GM12865 (cell line): ENCODE measurements around the gene RPP25.

Experiments used
- DNase-seq: peaks from one replicate; pipeline ENCODE4 v3.0.0; 2010; ENCODE audit warnings: low read depth
- H3K4me3 ChIP-seq: 2 replicates; pipeline ENCODE4 v1.5.1; 2011; ENCODE audit warnings: mild to moderate bottlenecking, low read depth, low read length, control low read depth
- CTCF ChIP-seq: IDR thresholded peaks from 2 replicates; pipeline ENCODE4 v1.5.1; 2011; ENCODE audit warnings: low read length, control low read depth, low read depth, inconsistent platforms; ENCODE audit not compliant: insufficient read depth; ENCODE audit errors: missing control alignments

The RPP25 gene

DNA sequence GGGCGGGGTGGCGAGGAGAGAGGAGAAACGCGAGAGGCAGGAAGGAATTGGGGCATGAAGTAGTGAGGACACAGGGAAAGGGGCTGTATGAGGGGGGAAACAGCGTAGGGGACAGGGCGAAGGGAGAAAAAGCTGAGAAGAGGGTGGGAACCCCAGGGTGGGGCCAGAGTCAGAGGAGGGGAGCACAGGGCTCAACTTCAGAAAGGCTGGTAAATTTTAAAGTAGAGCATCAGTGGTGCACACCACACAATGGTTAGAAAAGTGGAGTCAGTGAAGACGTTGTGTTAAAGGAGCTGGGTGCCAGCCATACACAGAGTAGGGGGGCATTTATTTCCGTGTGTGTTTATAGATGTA lies 3.0 kb upstream of the RPP25 start:
- no peak overlapping the region for H3K4me3 ChIP-seq
- no peak for TF ChIP-seq CTCF
- DNase-seq = no peak

DNA sequence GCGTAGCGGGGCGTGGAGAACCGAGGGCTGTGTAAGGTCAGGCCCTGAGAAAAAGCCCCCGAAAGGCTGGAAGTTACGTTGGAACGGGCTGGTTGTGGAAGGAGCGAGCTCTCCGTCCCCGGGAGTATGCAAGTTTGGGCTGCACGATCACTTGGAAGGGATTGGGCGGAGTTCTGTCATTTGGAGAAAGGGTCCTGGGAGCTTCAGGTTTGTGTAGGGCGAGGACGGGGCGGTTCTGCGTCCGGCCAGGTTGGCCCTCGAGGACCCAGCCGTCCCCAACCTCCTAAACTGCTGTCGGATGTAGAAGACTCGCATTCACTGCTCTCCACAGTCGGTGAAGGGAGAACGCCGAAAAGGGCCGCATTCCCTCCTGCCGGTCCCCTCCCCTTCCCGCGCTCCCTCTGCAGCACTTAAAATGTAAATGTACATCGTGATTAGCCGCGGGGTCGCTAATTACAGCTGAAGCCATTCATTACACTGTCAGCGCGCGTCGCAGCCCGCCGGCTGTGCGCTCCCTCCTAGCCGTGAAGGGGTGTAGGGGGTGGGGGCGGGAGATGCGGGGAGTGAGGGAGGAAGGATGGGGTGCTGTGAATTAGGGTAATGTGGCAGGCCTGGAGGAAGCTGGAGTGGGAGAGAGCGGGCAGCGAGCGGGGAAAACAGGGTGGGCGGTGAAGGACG lies 2.5 kb upstream of the RPP25 start:
- DNase-seq = no peak
- H3K4me3 ChIP-seq = no peak overlapping the region
- no peak for TF ChIP-seq CTCF

DNA sequence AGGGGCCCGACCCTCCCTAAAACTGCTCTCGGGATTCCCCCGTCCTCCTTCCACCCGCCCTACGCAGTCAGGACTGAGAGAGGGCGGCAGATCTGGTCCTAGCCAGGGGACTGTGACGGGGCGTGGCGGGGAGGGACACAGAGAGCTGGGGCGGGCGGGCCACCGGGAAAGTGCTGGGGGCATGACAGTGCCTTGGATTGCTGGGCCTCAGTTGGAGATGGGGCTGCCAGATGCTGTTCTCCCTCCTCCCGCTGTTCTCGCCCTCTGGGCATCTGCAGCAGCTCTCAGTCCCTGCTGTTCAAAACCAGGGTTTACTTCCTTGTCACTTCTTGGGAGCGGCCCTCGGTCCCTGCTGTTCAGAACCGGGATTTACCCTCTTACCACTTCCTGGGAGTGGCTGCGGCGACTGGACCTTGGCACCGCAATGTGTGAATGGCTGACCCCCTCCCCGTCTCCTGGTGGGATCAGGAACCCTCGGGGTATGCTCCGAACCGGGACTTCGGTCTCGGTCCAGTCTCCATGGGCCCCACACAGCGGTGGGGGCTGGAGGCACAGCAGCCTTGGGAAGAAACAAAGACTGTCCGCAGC lies 1.8 kb upstream of the RPP25 start:
- H3K4me3 ChIP-seq = no peak overlapping the region
- no peak for DNase-seq
- no peak for TF ChIP-seq CTCF

DNA sequence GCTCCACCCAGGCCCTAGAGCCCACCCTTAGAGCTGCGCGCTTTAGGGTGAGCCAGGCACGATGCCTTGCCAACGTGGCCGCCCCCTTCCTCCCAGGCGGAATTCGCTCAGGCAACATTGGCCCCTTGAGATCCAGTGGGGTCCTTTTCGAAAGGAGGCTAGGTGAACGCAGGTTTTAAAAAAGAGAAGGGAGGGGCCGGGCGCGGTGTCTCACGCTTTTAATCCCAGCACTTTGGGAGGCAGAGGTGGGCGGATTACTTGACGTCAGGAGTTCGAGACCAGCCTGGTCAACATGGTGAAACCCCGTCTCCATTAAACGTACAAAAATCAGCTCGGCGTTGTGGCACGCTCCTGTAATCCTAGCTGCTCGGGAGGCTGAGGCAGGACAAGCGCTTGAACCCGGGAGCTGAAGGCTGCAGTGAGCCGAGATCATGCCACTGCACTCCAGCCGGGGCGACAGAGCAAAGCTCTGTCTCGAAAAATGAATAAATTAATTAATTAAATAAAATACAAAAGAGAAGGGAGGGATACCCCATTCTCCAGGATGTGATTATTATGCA lies 984 bp upstream of the RPP25 start:
- peak overlapping the region; percentile 63 for H3K4me3 ChIP-seq
- TF ChIP-seq CTCF = no peak
- DNase-seq = no peak

- H3K4me3 ChIP-seq = peak overlapping the region; percentile 63
- DNase-seq = peak; percentile 86
- peak; percentile 51 for TF ChIP-seq CTCF
Observed at GRCh38 chr15:74955796-74956647, 550 bp downstream of the RPP25 start.

- no peak overlapping the region for H3K4me3 ChIP-seq
- TF ChIP-seq CTCF = no peak
- DNase-seq = no peak
Observed at GRCh38 chr15:74955017-74955416, 1.6 kb downstream of the RPP25 start.
